HG03460 (cell line): ENCODE measurements around the gene SMAD3.
A peak's percentile ranks its signal among the peaks of the same experiment; 100 is the strongest.

ENCODE experiments used
- ATAC-seq: cut with Tn5 transposase; IDR thresholded peaks from one replicate; pipeline ENCODE4 v1.9.1; 2021; ENCODE audit not compliant: unreplicated experiment

Gene SMAD3

DNA sequence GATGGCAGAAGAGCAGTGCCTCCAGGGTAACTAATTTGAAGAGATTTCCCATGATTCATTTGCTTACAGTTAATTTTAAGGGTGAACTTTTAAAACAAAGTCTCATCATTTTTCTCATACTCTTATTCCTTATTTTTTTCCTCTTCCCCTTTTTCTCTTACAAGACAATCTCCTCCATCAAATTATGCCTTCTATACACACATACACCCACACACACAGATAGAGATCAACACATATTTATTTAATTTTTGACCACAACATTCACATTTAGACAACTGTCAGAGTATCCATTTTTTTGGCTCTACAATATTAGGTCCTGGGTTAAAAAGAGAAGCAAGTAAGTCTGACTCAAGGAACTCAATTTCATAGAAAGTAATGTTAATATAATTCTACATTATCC, 151.5 kb downstream of the SMAD3 start:
- no peak for ATAC-seq

DNA sequence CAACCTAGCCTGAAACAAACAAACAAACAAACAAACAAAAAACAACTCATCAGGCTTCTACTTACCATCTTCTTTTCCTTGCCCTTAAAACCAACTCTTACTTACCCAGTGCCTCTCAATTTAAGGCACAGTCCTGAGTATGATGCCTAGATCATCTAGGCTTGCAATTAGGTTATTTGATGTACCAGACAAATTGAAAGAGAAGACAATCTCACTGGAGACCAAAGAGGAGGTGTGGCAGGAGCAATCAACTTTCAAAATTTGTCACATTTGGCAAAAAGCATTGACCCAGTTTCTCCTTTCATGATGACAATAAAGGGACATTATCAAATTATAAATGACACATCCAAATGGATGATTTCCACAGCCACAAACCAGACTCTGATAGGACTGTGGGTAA, 153.0 kb downstream of the SMAD3 start:
- no peak for ATAC-seq

DNA sequence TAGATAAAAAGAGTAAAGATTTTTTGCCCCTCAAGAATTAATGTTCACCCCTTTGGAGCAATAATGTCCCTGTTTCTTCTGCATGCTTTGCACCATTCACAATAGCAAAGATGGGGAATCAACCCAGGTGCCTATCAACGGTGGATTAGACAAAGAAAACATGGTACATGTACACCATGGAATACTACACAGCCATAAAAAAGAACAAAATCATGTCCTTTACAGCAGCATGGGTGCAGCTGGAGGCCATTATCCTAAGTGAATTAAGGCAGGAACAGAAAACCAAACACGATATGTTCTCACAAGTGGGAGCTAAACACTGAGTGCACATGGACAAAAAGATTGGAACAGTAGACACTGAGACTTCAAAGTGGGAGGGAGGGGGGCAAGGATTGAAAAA, 153.9 kb downstream of the SMAD3 start:
- ATAC-seq, result no peak

- no peak for ATAC-seq
These were observed 159.5 kb downstream of the SMAD3 start for GRCh38 chr15:67224889-67225288.

- ATAC-seq, result no peak
These were observed 159.9 kb downstream of the SMAD3 start for GRCh38 chr15:67225336-67225735.

DNA sequence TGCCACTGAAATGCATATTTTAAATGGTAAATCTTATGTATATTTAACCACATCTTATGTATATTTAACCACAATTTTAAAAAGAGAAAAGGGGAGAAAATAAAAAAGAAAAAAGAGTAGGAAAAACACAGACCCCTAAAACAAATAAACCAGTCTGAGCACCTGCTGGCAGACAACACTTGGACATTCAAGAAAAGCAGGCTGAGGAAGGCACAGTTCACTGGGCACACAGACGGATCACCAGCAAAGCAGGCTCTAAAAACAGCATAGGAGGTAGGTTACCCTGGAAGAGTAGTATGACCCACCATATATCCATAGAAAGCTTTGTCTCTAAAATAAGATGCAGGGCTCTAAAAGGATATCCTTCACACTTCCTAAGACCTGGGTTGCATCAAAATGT, 162.0 kb downstream of the SMAD3 start:
- no peak for ATAC-seq

DNA sequence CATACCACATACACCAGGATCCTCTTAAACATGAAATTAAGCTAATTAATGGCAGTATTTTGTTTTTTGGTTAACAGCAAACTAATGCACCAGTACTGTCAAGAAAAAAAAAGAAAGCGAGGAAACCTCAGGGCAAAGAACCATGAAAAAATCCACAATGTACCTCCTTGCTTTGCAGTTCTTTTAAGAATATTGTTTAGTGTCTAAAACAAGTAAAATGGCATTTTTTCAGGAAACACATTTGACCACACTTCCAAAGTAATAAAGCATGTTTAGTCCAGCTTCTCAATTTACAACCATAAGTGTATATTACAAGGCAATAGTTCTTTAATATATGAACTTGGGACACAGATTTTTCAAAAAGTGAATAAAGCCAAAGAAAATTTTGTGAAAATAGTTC, 162.4 kb downstream of the SMAD3 start:
- ATAC-seq, result no peak

DNA sequence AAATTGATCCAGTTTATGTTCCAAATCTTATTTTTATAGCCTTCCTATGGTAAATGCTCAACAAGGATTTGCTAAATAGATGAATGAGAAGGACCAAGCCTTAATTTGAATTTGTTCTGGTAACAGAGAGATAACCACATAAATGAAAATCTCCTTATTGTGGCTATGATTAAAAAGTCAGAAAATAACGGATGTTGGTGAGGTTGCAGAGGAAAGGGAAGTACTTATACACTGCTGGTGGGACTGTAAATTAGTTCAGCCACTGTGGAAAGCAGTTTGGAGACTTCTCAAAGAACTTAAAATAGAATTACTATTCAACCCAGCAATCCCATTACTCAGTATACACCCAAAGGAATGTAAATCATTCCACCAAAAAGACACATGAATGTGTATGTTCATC, 162.9 kb downstream of the SMAD3 start:
- ATAC-seq, result no peak

- no peak for ATAC-seq
These were observed 165.1 kb downstream of the SMAD3 start for GRCh38 chr15:67230504-67230903.

- ATAC-seq, result no peak
These were observed 167.2 kb downstream of the SMAD3 start for GRCh38 chr15:67232591-67232990.

DNA sequence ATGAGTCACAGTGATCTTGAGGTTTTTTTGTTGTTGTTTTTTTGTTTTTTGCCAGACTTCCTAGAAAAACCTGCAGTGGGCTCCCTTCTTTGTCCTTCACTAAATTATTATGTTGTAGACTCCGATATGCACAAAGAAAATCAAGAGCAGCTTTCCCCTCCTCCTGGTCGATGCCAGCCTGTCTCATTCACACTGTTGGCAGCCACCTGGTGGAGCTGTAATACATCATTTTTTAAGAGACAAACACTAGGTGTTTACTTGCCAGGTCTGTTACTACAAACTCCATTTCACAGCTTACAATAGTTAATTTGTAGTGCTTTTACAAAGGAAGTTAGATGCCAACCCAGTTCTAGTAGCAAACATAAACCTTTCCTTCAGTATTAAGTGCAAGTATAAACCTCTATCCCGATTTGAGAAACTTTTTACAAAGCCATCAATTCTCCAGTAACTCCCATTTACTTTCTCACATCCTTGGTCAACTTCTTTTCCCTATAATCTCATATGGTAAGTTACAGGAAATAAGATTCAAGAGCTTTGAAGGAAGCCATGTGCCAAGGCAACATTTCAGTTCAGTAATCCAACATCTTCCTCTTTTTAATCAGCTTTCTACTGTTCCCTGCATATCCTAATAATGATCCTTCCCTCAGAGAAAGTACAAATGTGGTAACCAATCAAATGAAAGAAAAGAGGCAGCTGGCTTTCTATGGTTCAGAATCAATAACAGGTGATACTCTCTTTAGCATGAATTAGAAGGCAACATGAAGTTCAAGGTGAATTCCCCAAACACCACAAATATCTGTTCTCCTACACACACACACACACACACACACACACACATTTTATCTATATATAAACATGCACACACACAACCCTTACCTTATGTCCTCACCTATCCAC, 175.1 kb downstream of the SMAD3 start:
- ATAC-seq, result peak; percentile 2

- ATAC-seq, result peak; percentile 83
These were observed 175.9 kb downstream of the SMAD3 start for GRCh38 chr15:67241132-67241855.

- ATAC-seq, result no peak
These were observed 177.3 kb downstream of the SMAD3 start for GRCh38 chr15:67242708-67243111.
